Measurements from ENCODE around the gene RGS14.

The RGS14 gene

GRCh38 chr5:177362610-177363507, 5.1 kb downstream of the RGS14 start:
- no peak for TF ChIP-seq CTCF (IDR thresholded peaks at IDR 0.05; ENCODE audit: insufficient read depth, missing control alignments)
- DNase-seq (ENCODE audit: insufficient read length, low spot score) (peak; percentile 81), FAIRE-seq (no peak)

GRCh38 chr5:177363565-177363964, 5.8 kb downstream of the RGS14 start:
- FAIRE-seq (no peak), DNase-seq (ENCODE audit: insufficient read length, low spot score) (no peak)
- no peak for TF ChIP-seq CTCF (IDR thresholded peaks at IDR 0.05; ENCODE audit: insufficient read depth, missing control alignments)

- no peak for FAIRE-seq
- TF ChIP-seq CTCF (IDR thresholded peaks at IDR 0.05; ENCODE audit: insufficient read depth, missing control alignments) = no peak
Observed at GRCh38 chr5:177364159-177364962, 6.6 kb downstream of the RGS14 start.

GRCh38 chr5:177365845-177366527, 8.3 kb downstream of the RGS14 start:
- FAIRE-seq (no peak), DNase-seq (ENCODE audit: insufficient read length, low spot score) (no peak)
- no peak for TF ChIP-seq CTCF (IDR thresholded peaks at IDR 0.05; ENCODE audit: insufficient read depth, missing control alignments)

More at GRCh38 chr5:177364159-177364962, 6.6 kb downstream of the RGS14 start:
- no peak for DNase-seq (ENCODE audit: insufficient read length, low spot score)

GRCh38 chr5:177366528-177367322, 9.0 kb downstream of the RGS14 start:
- FAIRE-seq (no peak), DNase-seq (ENCODE audit: insufficient read length, low spot score) (no peak)
- TF ChIP-seq CTCF (IDR thresholded peaks at IDR 0.05; ENCODE audit: insufficient read depth, missing control alignments) = no peak

GRCh38 chr5:177367323-177367848, 9.7 kb downstream of the RGS14 start:
- TF ChIP-seq CTCF (IDR thresholded peaks at IDR 0.05; ENCODE audit: insufficient read depth, missing control alignments) = no peak
- no peak for FAIRE-seq
- DNase-seq (ENCODE audit: insufficient read length, low spot score) = no peak
